GM23338 (cell line): ENCODE data around the gene TFDP1. TPM values are rescaled to one million over a fixed set of nuclear protein-coding genes. Genes with fewer than 3 reads are reported as not detected.

Experiments
- ATAC-seq: fragments of 200-7000 bp; cut with Tn5 transposase; 3 replicates; pipeline ENCODE4 v1.9.1; 2020
- DNase-seq: peaks from one replicate; pipeline ENCODE4 v3.0.0-alpha.2; 2015; ENCODE audit warnings: low spot score
- H2AFZ ChIP-seq: fragments of 200-600 bp; sonication (generic); 2 replicates; pipeline ENCODE4 v1.8.0; 2016; ENCODE audit warnings: antibody characterized with exemption, mild to moderate bottlenecking, moderate library complexity
- H3F3A ChIP-seq: fragments of 200-600 bp; sonication (generic); replicated peaks from 2 replicates; pipeline ENCODE4 v1.8.0; 2017; ENCODE audit warnings: antibody characterized with exemption, mixed run types, low read depth
- H3K27ac ChIP-seq: fragments of 200-600 bp; sonication (generic); 2 replicates; pipeline ENCODE4 v1.6.1; 2016; ENCODE audit warnings: low read depth
- H3K27me3 ChIP-seq: fragments of 200-600 bp; sonication (generic); 2 replicates; pipeline ENCODE4 v1.8.0; 2016; ENCODE audit warnings: mild to moderate bottlenecking, mixed run types, moderate library complexity; ENCODE audit not compliant: insufficient read depth
- H3K36me3 ChIP-seq: fragments of 200-600 bp; sonication (generic); 2 replicates; pipeline ENCODE4 v1.8.0; 2016; ENCODE audit warnings: mild to moderate bottlenecking; ENCODE audit not compliant: insufficient read depth
- H3K4me1 ChIP-seq: fragments of 200-600 bp; sonication (generic); 2 replicates; pipeline ENCODE4 v1.8.0; 2016; ENCODE audit warnings: mild to moderate bottlenecking, moderate library complexity; ENCODE audit not compliant: insufficient read depth
- H3K4me2 ChIP-seq: fragments of 200-600 bp; sonication (generic); 2 replicates; pipeline ENCODE4 v1.7.1; 2017; ENCODE audit warnings: mixed run types
- H3K4me3 ChIP-seq: fragments of 200-600 bp; sonication (generic); 2 replicates; pipeline ENCODE4 v1.6.1; 2016; ENCODE audit warnings: mixed run types
- H3K79me2 ChIP-seq: fragments of 200-600 bp; sonication (generic); replicated peaks from 2 replicates; pipeline ENCODE4 v1.8.0; 2017; ENCODE audit warnings: mild to moderate bottlenecking; ENCODE audit not compliant: insufficient read depth
- H3K9me2 ChIP-seq: fragments of 200-600 bp; sonication (generic); 2 replicates; pipeline ENCODE4 v1.8.0; 2017; ENCODE audit not compliant: insufficient read depth
- H4K20me1 ChIP-seq: fragments of 200-600 bp; sonication (generic); replicated peaks from 2 replicates; pipeline ENCODE4 v1.8.0; 2017; ENCODE audit warnings: mild to moderate bottlenecking; ENCODE audit not compliant: insufficient read depth
- H3K27ac Mint-ChIP-seq: 2 replicates; pipeline ENCODE4 v1.8.0; 2020; ENCODE audit warnings: inconsistent platforms, mild to moderate bottlenecking, moderate library complexity, mixed read lengths
- H3K27me3 Mint-ChIP-seq: 3 replicates; pipeline ENCODE4 v1.8.0; 2022; ENCODE audit warnings: low read depth, mild to moderate bottlenecking, moderate library complexity, mixed read lengths, inconsistent platforms; ENCODE audit not compliant: insufficient read depth, poor library complexity
- H3K36me3 Mint-ChIP-seq: 3 replicates; pipeline ENCODE4 v1.8.0; 2021; ENCODE audit warnings: low read depth, mild to moderate bottlenecking, inconsistent platforms, moderate library complexity, mixed read lengths
- H3K4me1 Mint-ChIP-seq: 3 replicates; pipeline ENCODE4 v1.8.0; 2020; ENCODE audit warnings: mild to moderate bottlenecking, inconsistent platforms, mixed read lengths
- H3K4me3 Mint-ChIP-seq: 3 replicates; pipeline ENCODE4 v1.8.0; 2021; ENCODE audit warnings: moderate library complexity, mild to moderate bottlenecking, inconsistent platforms, mixed read lengths
- H3K9me3 Mint-ChIP-seq: 3 replicates; pipeline ENCODE4 v1.8.0; 2020; ENCODE audit warnings: moderate library complexity, mild to moderate bottlenecking, inconsistent platforms, mixed read lengths
- CREB1 ChIP-seq: fragments of 250-450 bp; sonication (Bioruptor Pico); IDR thresholded peaks from 2 replicates; pipeline ENCODE4 v1.5.0; 2020; ENCODE audit warnings: low read depth, mild to moderate bottlenecking, moderate library complexity
- EZH2 ChIP-seq: fragments of 200-600 bp; sonication (generic); IDR thresholded peaks from one replicate; pipeline ENCODE4 v1.8.0; 2017; ENCODE audit warnings: antibody characterized with exemption, mild to moderate bottlenecking, low read depth; ENCODE audit not compliant: unreplicated experiment
- EZH2phosphoT487 ChIP-seq: fragments of 200-600 bp; sonication (generic); IDR thresholded peaks from one replicate; pipeline ENCODE4 v1.8.1; 2018; ENCODE audit warnings: antibody characterized with exemption; ENCODE audit not compliant: unreplicated experiment
- JUNB ChIP-seq: IDR thresholded peaks from one replicate; pipeline ENCODE4 v1.6.1; 2016; ENCODE audit warnings: antibody characterized with exemption; ENCODE audit not compliant: unreplicated experiment
- NANOG ChIP-seq: IDR thresholded peaks from 2 replicates; pipeline ENCODE4 v1.6.1; 2016; ENCODE audit warnings: antibody characterized with exemption, borderline replicate concordance
- POLR2AphosphoS5 ChIP-seq: IDR thresholded peaks from 2 replicates; pipeline ENCODE4 v1.6.1; 2016; ENCODE audit warnings: antibody characterized with exemption, low read depth
- REST ChIP-seq: IDR thresholded peaks from one replicate; pipeline ENCODE4 v1.6.1; 2018; ENCODE audit warnings: antibody characterized with exemption; ENCODE audit not compliant: unreplicated experiment
- STAT1 ChIP-seq: IDR thresholded peaks from one replicate; pipeline ENCODE4 v1.6.1; 2016; ENCODE audit warnings: antibody characterized with exemption; ENCODE audit not compliant: unreplicated experiment
- ZNF114 ChIP-seq: fragments of 250-450 bp; sonication (Bioruptor Pico); IDR thresholded peaks from 2 replicates; pipeline ENCODE4 v1.5.0; 2020; ENCODE audit warnings: mild to moderate bottlenecking, moderate library complexity
- ZNF331 ChIP-seq: fragments of 250-450 bp; sonication (Bioruptor Pico); IDR thresholded peaks from 2 replicates; pipeline ENCODE4 v1.5.0; 2020; ENCODE audit warnings: low read depth, mild to moderate bottlenecking, moderate library complexity
- ZNF462 ChIP-seq: fragments of 250-450 bp; sonication (Bioruptor Pico); IDR thresholded peaks from 2 replicates; pipeline ENCODE4 v1.5.0; 2020; ENCODE audit warnings: mild to moderate bottlenecking, moderate library complexity
- polyA plus RNA-seq: library from polyadenylated mRNA; unstranded; fragments of >200 nt; fragmentation: Nextera tagmentation; extraction: Ambion mirVana; gene quantifications from 2 replicates; pipeline ENCODE4 v1.2.1, GENCODE V29; 2016
- total RNA-seq: library from RNA; depleted of rRNA; stranded (reverse); fragments of >200 nt; shearing (Covaris generic); gene quantifications from 2 replicates; pipeline ENCODE4 v1.2.3, GENCODE V29; 2014
- TF ChIP-seq, protein P1 (sequence below): IDR thresholded peaks from 2 replicates; pipeline ENCODE4 v1.6.1; 2016; ENCODE audit warnings: antibody characterized with exemption
- TF ChIP-seq, protein P2 (sequence below), 2 experiments: fragments of 200-600 bp in 1 of 2; sonication (generic) in 1 of 2; conservative IDR thresholded peaks; 2 replicates each; pipeline versions ENCODE4 v1.5.1 to v1.6.1; 2016 to 2017; ENCODE audit warnings: antibody characterized with exemption in 2 of 2, low read depth in 2 of 2, mild to moderate bottlenecking in 2 of 2, moderate library complexity in 1 of 2

The TFDP1 gene
- total and polyA plus RNA-seq, 2 experiments from 2014 or later: 42.9 to 80.0 TPM

DNA sequence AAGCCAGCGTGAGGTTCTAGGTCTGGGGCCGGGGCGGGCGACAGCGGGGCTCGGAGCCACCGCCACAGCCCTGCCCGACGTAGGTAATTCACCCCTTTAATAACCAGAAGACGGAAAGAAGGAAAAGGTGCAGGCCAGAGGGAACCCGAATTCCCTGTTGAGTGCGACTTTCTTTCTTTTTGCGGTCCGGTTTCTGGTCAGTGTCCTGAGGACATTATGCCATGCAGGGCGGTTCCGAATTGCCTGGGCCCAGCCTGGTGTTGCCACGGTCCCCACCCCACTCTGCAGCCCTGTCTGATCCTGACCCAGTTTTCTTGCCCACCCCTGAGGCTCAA is 18.4 kb upstream of the TFDP1 start:
- Histone ChIP-seq H3K27me3 (no peaks in the 10 kb centered on the region), H3K4me2 (no peak overlapping the region), H3K4me1 (no peaks in the 10 kb centered on the region), H3K36me3 (no peaks in the 10 kb centered on the region), H3F3A (no peaks in the 10 kb centered on the region), H3K79me2 (no peaks in the 10 kb centered on the region), H4K20me1 (no peaks in the 10 kb centered on the region; the same call in 1 of the 2 replicates), H3K4me3 (no peak overlapping the region), H3K27ac (no peak overlapping the region), H2AFZ (no peak overlapping the region), H3K9me2 (no peaks in the 10 kb centered on the region)
- H3K4me3 Mint-ChIP-seq: no peak overlapping the region
- H3K27ac Mint-ChIP-seq: no peak overlapping the region
- no peak for DNase-seq
- no peaks in the 10 kb centered on the region for H3K9me3 Mint-ChIP-seq
- no peak for TF ChIP-seq EZH2
- TF ChIP-seq ZNF462 (CRISPR knock-in tag): no peak
- no peak for TF ChIP-seq POLR2AphosphoS5
- no peak for TF ChIP-seq STAT1
- TF ChIP-seq ZNF114: no peak
- no peak for TF ChIP-seq REST
- no peak for TF ChIP-seq NANOG
- TF ChIP-seq EZH2phosphoT487: no peak
- TF ChIP-seq CREB1: no peak
- TF ChIP-seq ZNF331: no peak
- TF ChIP-seq, protein P1, sequence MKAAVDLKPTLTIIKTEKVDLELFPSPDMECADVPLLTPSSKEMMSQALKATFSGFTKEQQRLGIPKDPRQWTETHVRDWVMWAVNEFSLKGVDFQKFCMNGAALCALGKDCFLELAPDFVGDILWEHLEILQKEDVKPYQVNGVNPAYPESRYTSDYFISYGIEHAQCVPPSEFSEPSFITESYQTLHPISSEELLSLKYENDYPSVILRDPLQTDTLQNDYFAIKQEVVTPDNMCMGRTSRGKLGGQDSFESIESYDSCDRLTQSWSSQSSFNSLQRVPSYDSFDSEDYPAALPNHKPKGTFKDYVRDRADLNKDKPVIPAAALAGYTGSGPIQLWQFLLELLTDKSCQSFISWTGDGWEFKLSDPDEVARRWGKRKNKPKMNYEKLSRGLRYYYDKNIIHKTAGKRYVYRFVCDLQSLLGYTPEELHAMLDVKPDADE: no peak
- no peak for TF ChIP-seq JUNB
- TF ChIP-seq, protein P2, sequence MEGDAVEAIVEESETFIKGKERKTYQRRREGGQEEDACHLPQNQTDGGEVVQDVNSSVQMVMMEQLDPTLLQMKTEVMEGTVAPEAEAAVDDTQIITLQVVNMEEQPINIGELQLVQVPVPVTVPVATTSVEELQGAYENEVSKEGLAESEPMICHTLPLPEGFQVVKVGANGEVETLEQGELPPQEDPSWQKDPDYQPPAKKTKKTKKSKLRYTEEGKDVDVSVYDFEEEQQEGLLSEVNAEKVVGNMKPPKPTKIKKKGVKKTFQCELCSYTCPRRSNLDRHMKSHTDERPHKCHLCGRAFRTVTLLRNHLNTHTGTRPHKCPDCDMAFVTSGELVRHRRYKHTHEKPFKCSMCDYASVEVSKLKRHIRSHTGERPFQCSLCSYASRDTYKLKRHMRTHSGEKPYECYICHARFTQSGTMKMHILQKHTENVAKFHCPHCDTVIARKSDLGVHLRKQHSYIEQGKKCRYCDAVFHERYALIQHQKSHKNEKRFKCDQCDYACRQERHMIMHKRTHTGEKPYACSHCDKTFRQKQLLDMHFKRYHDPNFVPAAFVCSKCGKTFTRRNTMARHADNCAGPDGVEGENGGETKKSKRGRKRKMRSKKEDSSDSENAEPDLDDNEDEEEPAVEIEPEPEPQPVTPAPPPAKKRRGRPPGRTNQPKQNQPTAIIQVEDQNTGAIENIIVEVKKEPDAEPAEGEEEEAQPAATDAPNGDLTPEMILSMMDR (conservative IDR thresholded peaks at IDR 0.05; ENCODE audit: low read depth in 2 of 2): no peak
- H3K27me3 Mint-ChIP-seq: peaks cover 2% of the 10 kb centered on the region
- H3K4me1 Mint-ChIP-seq: peaks cover 8% of the 10 kb centered on the region; the same call in 2 of the 3 replicates
- no peaks in the 10 kb centered on the region for H3K36me3 Mint-ChIP-seq
- no peak for ATAC-seq
